Rectal smooth muscle tissue (tissue), 1 donor: ENCODE measurements around the gene CDC14B.
"Not testable (repeated sequence)": the region's sequence is repeated elsewhere in the genome, so short reads cannot be mapped to it uniquely, and the experiment has no call there.

ENCODE experiments used
- H3K27ac ChIP-seq: one replicate; pipeline ENCODE4 v1.7.0; 2013; ENCODE audit warnings: low read depth, low read length, inconsistent platforms
- H3K27me3 ChIP-seq: one replicate; pipeline ENCODE4 v1.7.0; 2013; ENCODE audit warnings: low read length; ENCODE audit not compliant: control insufficient read depth, insufficient read depth
- H3K36me3 ChIP-seq: one replicate; pipeline ENCODE4 v1.7.0; 2013; ENCODE audit warnings: low read length; ENCODE audit not compliant: control insufficient read depth, insufficient read depth
- H3K4me1 ChIP-seq: one replicate; pipeline ENCODE4 v1.7.0; 2013; ENCODE audit warnings: low read length; ENCODE audit not compliant: control insufficient read depth, insufficient read depth
- H3K4me3 ChIP-seq: one replicate; pipeline ENCODE4 v1.7.0; 2013; ENCODE audit warnings: low read length
- H3K9ac ChIP-seq: one replicate; pipeline ENCODE4 v1.7.0; 2013; ENCODE audit warnings: low read length

CDC14B gene

DNA sequence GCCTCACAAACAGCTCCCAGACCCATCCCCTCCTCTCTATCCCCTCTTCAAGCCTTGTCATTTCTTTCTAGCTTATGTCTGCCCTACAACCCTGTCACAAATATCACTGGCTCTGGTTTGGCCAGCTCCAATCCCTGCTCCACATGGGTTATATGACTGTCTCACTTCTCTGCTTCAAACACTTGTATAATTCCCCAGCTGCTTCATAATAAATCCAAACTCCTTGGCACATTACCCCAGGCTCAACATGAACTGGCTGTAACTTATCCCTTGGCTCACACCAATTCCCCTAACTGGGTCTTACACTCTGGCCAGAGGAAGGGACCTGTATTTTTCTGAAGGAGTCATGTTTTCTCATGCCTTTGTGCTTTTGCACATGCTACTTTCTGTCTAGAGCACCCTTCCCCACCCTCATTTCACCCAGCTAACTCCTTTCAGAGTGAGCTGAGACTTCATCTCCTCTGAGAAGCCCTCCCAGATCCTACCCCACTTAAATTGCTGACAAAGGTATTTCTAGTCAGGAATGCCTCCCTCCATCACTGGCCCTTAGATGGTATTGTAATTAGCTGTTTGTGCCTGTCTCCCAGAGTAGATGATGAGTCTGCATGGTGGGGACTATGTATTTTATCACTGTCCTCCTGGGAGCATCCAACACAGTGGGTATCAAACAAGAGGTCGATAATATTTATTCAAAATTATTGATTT lies 30.1 kb upstream of the CDC14B start:
- Histone ChIP-seq H3K27ac (no peak overlapping the region), H3K36me3 (no peaks in the 10 kb centered on the region), H3K4me3 (no peak overlapping the region), H3K4me1 (no peaks in the 10 kb centered on the region), H3K27me3 (no peaks in the 10 kb centered on the region), H3K9ac (no peak overlapping the region)

DNA sequence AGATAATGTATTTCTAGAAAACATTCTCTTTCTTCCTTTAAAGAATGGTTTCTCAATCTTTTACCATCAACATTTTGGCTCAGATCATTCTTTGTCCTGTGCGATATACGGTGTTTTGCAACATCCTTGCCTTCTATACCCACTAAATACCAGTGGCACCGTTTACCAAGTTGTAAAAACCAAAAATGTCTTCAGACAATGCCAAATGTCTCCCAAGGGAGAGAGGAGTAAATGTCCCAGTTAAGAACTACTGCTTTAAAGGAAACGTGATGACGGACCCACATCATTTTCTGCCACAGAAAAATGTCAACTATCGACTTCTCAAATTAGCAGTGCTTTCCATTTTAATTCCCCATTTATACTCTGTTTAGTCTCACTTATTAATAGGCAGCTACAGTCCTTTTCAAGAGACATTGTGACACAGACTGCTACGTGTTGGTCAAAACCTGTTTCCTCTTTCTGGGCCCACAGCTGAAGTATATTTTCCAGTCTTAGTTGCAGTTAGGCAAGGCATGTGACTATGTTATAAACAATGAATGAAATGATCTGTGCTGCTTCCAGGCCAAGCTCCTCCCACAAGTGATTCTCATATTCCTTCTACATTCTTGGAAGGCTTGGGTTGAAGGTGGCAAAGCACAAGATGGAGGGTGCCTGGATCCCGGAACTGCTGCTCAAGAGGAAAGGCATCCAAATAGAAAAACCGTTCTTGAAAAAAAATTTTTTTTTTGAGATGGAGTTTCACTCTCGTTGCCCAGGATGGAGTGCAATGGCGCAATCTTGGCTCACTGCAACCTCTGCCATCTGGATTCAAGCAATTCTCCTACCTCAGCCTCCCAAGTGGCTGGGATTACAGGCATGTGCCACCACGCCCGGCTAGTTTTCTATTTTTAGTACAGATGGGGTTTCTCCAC lies 26.7 kb upstream of the CDC14B start:
- peaks cover 8% of the 10 kb centered on the region for H3K36me3 ChIP-seq
- no peaks in the 10 kb centered on the region for H3K27me3 ChIP-seq
- no peak overlapping the region for H3K9ac ChIP-seq
- peak overlapping the region; percentile 7 for H3K27ac ChIP-seq
- no peak overlapping the region for H3K4me3 ChIP-seq
- no peaks in the 10 kb centered on the region for H3K4me1 ChIP-seq

DNA sequence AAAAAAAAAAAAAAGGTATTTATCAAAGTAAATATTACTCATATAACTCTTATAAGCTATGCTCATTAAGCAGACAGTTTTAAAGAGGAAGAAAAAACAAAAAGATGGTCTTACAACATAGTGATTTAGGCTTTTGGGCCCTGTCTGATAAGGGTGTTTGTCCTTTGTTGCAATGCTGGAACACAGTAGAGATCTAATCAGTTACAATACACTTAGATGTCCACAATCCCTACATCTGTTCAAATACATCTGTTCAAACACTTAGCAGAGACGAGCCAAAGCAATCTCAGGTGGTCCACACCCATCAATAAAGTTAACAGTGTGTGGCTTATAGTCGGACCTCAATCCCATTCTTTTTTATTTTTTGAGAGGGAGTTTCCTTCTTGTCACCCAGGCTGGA lies 24.5 kb upstream of the CDC14B start:
- H3K27me3 ChIP-seq, result no peaks in the 10 kb centered on the region
- H3K4me1 ChIP-seq, result no peaks in the 10 kb centered on the region
- peaks cover 8% of the 10 kb centered on the region for H3K36me3 ChIP-seq
- H3K9ac ChIP-seq, result no peak overlapping the region
- no peak overlapping the region for H3K27ac ChIP-seq
- H3K4me3 ChIP-seq, result no peak overlapping the region

DNA sequence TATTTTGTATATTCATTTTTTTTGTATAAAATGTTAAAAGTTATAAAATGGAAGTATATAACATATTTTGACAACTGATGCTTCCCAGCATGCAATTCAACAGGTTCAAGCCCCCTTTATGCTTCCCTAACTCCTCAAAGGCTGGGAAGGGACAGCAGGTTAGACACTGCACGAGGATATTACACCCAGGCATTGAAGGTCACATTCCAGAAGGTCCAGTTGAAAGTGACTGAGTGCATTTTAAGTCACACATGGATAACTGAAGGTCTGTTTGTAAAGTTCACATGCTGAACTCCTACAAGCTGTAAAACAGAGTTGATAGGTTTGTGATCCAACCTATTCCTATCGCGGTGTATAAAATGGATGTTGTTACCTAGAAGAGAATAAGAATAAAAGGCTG lies 21.9 kb upstream of the CDC14B start:
- Histone ChIP-seq H3K9ac (no peak overlapping the region), H3K27me3 (no peaks in the 10 kb centered on the region), H3K36me3 (peaks cover 8% of the 10 kb centered on the region), H3K4me3 (no peak overlapping the region), H3K27ac (no peak overlapping the region), H3K4me1 (no peaks in the 10 kb centered on the region)

DNA sequence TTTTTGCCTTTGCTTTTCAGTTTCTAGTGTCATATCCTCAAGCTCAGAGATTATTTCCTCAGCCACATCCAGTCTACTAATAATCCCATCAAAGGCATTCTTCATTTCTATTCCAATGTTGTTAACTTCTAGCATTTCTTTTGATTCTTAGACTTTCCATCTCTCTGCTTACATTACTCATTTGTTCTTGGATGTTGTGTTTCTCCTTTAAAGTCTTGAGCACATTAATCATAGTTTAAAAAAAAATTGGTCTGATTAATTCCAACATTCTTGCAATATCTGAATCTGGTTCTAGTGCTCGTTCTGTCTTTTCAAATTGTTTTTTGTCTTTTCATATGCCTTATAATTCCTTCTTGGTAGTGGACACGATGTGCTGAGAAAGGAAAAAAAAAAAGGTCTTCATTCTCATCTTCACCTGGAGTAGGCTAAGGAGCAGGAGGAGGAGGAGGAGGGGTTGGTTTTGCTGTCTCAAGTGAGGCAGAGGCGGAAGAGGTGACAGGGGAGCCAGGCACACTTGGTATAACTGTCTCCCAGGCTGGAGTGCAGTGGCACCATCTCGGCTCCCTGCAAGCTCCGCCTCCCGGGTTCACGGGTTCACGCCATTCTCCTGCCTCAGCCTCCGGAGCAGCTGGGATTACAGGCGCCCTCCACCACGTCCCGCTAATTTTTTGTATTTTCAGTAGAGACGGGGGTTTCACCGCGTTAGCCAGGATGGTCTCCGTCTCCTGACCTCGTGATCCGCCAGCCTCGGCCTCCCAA lies 19.1 kb upstream of the CDC14B start:
- Histone ChIP-seq H3K9ac (no peak overlapping the region), H3K27ac (no peak overlapping the region), H3K4me1 (no peaks in the 10 kb centered on the region), H3K27me3 (no peaks in the 10 kb centered on the region), H3K4me3 (no peak overlapping the region), H3K36me3 (peaks cover 8% of the 10 kb centered on the region)

DNA sequence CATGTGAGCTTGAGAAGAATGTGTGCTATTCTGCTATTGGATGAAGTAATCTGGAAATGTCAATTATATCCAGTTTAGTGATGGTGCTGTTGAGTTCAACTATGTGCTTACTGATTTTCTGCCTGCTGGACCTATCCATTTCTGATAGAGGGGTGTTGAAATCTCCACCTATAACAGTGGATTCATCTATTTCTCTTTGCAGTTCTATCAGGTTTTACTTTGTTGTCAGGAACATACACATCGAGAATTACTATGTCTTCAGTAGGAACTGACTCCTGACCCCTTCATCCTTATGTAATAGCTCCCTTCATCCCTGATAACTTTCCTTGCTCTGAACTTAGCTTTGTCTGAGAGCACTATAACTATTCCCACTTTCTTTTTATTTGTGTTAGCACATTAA lies 16.7 kb upstream of the CDC14B start:
- H3K27me3 ChIP-seq, result no peaks in the 10 kb centered on the region
- H3K4me3 ChIP-seq, result no peak overlapping the region
- no peak overlapping the region for H3K9ac ChIP-seq
- no peaks in the 10 kb centered on the region for H3K4me1 ChIP-seq
- no peaks in the 10 kb centered on the region for H3K36me3 ChIP-seq
- no peak overlapping the region for H3K27ac ChIP-seq

DNA sequence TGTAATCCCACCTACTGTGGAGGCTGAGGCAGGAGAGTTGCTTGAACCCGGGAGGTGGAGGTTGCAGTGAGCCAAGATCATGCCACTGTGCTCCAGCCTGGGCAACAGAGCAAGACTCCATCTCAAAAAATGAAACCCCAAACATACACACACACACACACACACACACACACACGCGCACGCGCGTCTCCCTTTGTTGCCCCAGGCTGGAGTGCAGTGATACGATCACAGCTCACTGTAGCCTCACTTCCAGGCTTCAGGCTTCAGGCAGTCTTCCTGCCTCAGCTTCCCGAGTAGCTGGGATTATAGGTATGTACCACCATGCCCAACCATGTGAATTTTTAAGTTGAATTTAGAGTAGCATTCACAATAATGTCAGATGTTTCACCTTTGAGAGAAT lies 13.9 kb upstream of the CDC14B start:
- H3K4me1 ChIP-seq, H3K36me3 ChIP-seq, H3K27ac ChIP-seq, H3K4me3 ChIP-seq, H3K27me3 ChIP-seq, H3K9ac ChIP-seq: not testable (repeated sequence)

DNA sequence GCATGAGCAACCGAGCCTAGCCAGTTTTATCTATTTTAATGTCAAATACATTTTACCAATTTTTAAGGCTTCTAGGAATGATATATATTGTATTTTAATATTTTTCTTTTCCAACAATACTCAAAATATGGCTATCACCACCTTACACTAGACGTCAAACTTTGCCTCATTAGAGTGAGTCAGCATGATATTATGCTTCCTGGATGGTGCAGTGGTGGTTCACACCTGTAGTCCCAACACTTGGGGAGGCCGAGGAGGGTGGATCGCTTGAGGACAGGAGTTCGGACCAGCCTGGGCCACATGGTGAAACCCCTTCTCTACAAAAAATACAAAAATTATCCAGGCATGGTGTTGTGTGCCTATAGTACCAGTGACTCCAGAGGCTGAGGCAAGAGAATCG lies 7.3 kb upstream of the CDC14B start:
- Histone ChIP-seq H3K36me3 (no peaks in the 10 kb centered on the region), H3K4me3 (no peak overlapping the region), H3K4me1 (no peaks in the 10 kb centered on the region), H3K27ac (no peak overlapping the region), H3K9ac (no peak overlapping the region), H3K27me3 (no peaks in the 10 kb centered on the region)

DNA sequence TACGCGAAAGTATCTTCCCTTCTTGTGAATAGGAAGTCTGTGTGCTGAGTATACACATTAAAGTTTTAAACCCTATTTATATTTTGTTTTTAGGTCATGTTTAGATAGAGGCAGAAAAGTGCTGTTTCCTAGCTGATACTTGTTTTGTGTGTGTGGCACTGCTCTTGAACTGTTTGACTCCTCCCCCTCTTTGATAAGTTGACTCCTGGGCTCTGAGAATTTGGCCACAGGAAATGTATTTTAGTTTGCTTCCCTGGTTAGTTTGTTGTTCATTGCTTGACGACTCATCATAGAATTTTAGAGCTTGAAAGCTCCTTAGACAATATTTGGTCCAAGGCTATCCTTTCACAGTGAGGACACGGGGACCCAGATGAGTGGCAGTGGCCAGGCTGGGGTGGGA lies 2.0 kb upstream of the CDC14B start:
- Histone ChIP-seq H3K9ac (no peak overlapping the region), H3K27ac (no peak overlapping the region), H3K27me3 (no peaks in the 10 kb centered on the region), H3K4me3 (no peak overlapping the region), H3K36me3 (no peaks in the 10 kb centered on the region), H3K4me1 (no peaks in the 10 kb centered on the region)

DNA sequence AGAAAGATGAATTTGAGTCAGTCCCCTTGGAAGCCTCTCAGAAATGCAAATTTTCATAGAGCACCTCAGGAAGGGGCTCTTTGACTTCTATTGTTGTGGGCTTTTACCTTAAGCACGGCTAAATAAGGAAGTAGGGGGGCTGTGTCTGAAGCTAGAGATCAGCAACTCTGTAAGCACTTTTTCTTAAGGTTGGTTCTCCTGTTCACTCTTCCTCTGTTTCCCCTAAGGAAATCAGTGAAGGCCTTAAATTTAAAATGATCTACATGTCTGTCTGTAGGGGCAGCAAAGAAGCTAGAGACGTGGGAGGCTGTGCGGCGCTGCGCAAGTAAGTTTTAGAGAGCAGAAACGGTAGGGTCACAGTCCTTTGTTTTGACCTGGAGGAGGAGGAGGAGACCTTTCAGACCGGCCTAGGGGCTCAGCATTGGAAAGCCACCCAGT lies 1.2 kb upstream of the CDC14B start:
- Histone ChIP-seq H3K27me3 (no peaks in the 10 kb centered on the region), H3K27ac (no peak overlapping the region), H3K9ac (no peak overlapping the region), H3K4me1 (no peaks in the 10 kb centered on the region), H3K36me3 (no peaks in the 10 kb centered on the region), H3K4me3 (no peak overlapping the region)

DNA sequence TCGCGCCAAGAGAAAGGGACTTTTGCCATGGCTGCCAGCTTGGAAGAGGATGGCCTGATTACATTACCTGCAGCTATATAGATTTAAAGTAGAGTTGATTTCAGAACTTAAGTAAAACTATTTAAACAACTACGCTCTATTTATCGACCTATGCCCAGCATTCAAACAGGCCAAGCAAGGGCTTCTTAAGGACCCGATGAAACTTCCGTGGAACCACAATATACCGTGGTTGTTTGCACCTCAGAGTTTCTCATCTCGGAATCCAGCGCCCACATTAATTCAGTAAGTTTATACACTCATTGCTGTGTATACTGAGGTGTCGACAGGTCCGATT lies 505 bp upstream of the CDC14B start:
- H3K4me3 ChIP-seq, result peak overlapping the region; percentile 70
- no peaks in the 10 kb centered on the region for H3K36me3 ChIP-seq
- no peak overlapping the region for H3K27ac ChIP-seq
- no peak overlapping the region for H3K9ac ChIP-seq
- no peaks in the 10 kb centered on the region for H3K27me3 ChIP-seq
- H3K4me1 ChIP-seq, result no peaks in the 10 kb centered on the region

DNA sequence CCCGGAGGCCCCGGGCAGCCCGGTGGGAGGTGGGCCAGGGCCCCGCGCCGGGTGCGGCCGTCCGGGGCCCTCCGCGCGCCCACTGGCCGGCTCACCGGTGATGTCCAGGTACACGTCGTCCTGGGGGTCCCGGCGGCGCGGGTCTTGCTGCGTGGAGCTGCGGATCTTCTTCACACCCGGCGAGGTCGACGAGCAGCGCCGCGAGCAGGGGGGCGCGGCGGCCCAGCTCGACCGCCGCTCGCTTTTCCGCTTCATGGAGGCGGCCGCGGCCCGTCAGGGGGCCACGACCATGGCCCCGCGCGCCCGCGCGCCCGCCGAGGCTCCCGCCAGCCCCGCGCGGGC lies 548 bp downstream of the CDC14B start:
- H3K27ac ChIP-seq, result peak overlapping the region; percentile 69
- no peak overlapping the region for H3K9ac ChIP-seq
- H3K36me3 ChIP-seq, result no peaks in the 10 kb centered on the region
- H3K4me3 ChIP-seq, result peak overlapping the region; percentile 66
- H3K27me3 ChIP-seq, result no peaks in the 10 kb centered on the region
- H3K4me1 ChIP-seq, result no peaks in the 10 kb centered on the region
